HepG2 (cell line): ENCODE results near the gene SMARCE1. TPM values are rescaled to one million over a fixed set of nuclear protein-coding genes. Genes with fewer than 3 reads are reported as not detected.

Experiments
- ARID3A ChIP-seq: IDR thresholded peaks from 2 replicates; pipeline ENCODE4 v1.6.1; 2012; ENCODE audit warnings: low read depth, low read length, improper control_type of control experiment
- BCL3 ChIP-seq: sonication (generic); formaldehyde crosslinking; IDR thresholded peaks from 2 replicates; pipeline ENCODE4 v1.5.1; 2020; ENCODE audit warnings: mild to moderate bottlenecking, missing genetic modification reagents, moderate library complexity
- ELF3 ChIP-seq: IDR thresholded peaks from 2 replicates; pipeline ENCODE4 v1.6.1; 2016; ENCODE audit warnings: missing genetic modification reagents, missing compliant biosample characterization
- FUBP1 ChIP-seq: sonication (generic); formaldehyde crosslinking; IDR thresholded peaks from 2 replicates; pipeline ENCODE4 v1.5.1; 2020; ENCODE audit warnings: missing genetic modification reagents, mild to moderate bottlenecking, borderline replicate concordance
- HDAC6 ChIP-seq: fragments of 200-600 bp; sonication (generic); IDR thresholded peaks from 2 replicates; pipeline ENCODE4 v1.7.0; 2017; ENCODE audit warnings: mild to moderate bottlenecking, antibody characterized with exemption, low read length, low read depth
- PLRG1 ChIP-seq: fragments of 450-650 bp; conservative IDR thresholded peaks from 2 replicates; pipeline ENCODE4 v1.6.1; 2016
- POLR2G ChIP-seq: fragments of 200-400 bp; formaldehyde crosslinking; IDR thresholded peaks from 2 replicates; pipeline ENCODE4 v1.6.1; 2018; ENCODE audit warnings: mild to moderate bottlenecking, low read depth, low read length, moderate library complexity
- TAF1 ChIP-seq: sonication (generic); formaldehyde crosslinking; IDR thresholded peaks from 2 replicates; pipeline ENCODE4 v1.4.0; 2020; ENCODE audit warnings: missing genetic modification reagents
- TAF15 ChIP-seq: fragments of 200-400 bp; formaldehyde crosslinking; IDR thresholded peaks from one replicate; pipeline ENCODE4 v1.6.1; 2018; ENCODE audit warnings: mild to moderate bottlenecking, low read depth, low read length; ENCODE audit not compliant: poor library complexity, severe bottlenecking
- TFDP1 ChIP-seq: IDR thresholded peaks from 2 replicates; pipeline ENCODE4 v1.6.1; 2016; ENCODE audit warnings: missing compliant biosample characterization, missing genetic modification reagents, borderline replicate concordance
- ZBTB38 ChIP-seq: sonication (generic); formaldehyde crosslinking; IDR thresholded peaks from 2 replicates; pipeline ENCODE4 v1.5.1; 2020; ENCODE audit warnings: mild to moderate bottlenecking, missing genetic modification reagents
- ZNF3 ChIP-seq: IDR thresholded peaks from 2 replicates; pipeline ENCODE4 v1.7.0; 2017; ENCODE audit warnings: inconsistent platforms
- ZNF432 ChIP-seq: sonication (generic); formaldehyde crosslinking; IDR thresholded peaks from 2 replicates; pipeline ENCODE4 v1.5.0; 2020; ENCODE audit warnings: missing genetic modification reagents, mild to moderate bottlenecking, borderline replicate concordance
- ZNF441 ChIP-seq: sonication (generic); formaldehyde crosslinking; IDR thresholded peaks from 2 replicates; pipeline ENCODE4 v1.7.0; 2021; ENCODE audit warnings: missing genetic modification reagents, borderline replicate concordance
- ZNF609 ChIP-seq: sonication (generic); formaldehyde crosslinking; IDR thresholded peaks from 2 replicates; pipeline ENCODE4 v1.4.0; 2020; ENCODE audit warnings: mild to moderate bottlenecking, missing genetic modification reagents, borderline replicate concordance
- ZNF713 ChIP-seq: sonication (generic); formaldehyde crosslinking; IDR thresholded peaks from 2 replicates; pipeline ENCODE4 v1.4.0; 2020; ENCODE audit warnings: mild to moderate bottlenecking, missing genetic modification reagents
- ZNF839 ChIP-seq: sonication (generic); formaldehyde crosslinking; IDR thresholded peaks from 2 replicates; pipeline ENCODE4 v1.4.0; 2020; ENCODE audit warnings: missing genetic modification reagents, mild to moderate bottlenecking, borderline replicate concordance
- polyA plus RNA-seq, 8 experiments: library from polyadenylated mRNA; depleted of rRNA in 3 of 8; stranded (reverse) in 7 of 8; unstranded in 1 of 8; fragments of >200 nt; fragmentation: Illumina TruSeq in 4 of 8; extraction: Trizol in 4 of 8; gene quantifications; 2 replicates each; pipeline versions ENCODE4 v1.2.1 to v1.2.3, GENCODE V29; 2011 to 2016; ENCODE audit warnings: low read depth in 4 of 8, missing spikeins in 1 of 8, mixed read lengths in 1 of 8; ENCODE audit not compliant: insufficient read depth in 1 of 8
- total RNA-seq, 5 experiments: library from RNA; depleted of rRNA; stranded (reverse); fragments of >200 nt; fragmentation: Illumina TruSeq; extraction: Trizol; gene quantifications; 2 replicates each; pipeline ENCODE4 v1.2.3, GENCODE V29; 2016; ENCODE audit warnings: low read depth in 1 of 5

Gene SMARCE1
- total and polyA plus RNA-seq, 2 of the 13 experiments (the other 11 are each of a cell fraction or from before 2014, with no cell fraction given): 43.5 to 127 TPM

GRCh38 chr17:40647624-40648383 lies at the start of gene SMARCE1 (continued):
- TF ChIP-seq ZNF713 (no peak), ZNF609 (CRISPR knock-in tag) (peak; percentile 48; the same call in 1 of the 2 replicates), ZNF839 (CRISPR knock-in tag) (0 out of 2 replicates have a peak, but pooled peaks have one; percentile 19), ZBTB38 (peak; percentile 60; the same call in 1 of the 2 replicates), POLR2G (peak; percentile 81), ARID3A (no peak), PLRG1 (no peak), HDAC6 (peak; percentile 88), FUBP1 (CRISPR knock-in tag) (no peak), ZNF441 (CRISPR knock-in tag) (peak; percentile 15; the same call in 1 of the 2 replicates), TFDP1 (CRISPR knock-in tag) (peak; percentile 52; the same call in 1 of the 2 replicates), ZNF432 (CRISPR knock-in tag) (no peak), BCL3 (CRISPR knock-in tag) (peak; percentile 41; the same call in 1 of the 2 replicates), TAF15 (no peak), TAF1 (peak; percentile 93), ZNF3 (no peak), ELF3 (peak; percentile 19; the same call in 1 of the 2 replicates)
